Measurements from ENCODE around the gene DNAI1. TPM values are rescaled to one million over a fixed set of nuclear protein-coding genes. Genes with fewer than 3 reads are reported as not detected.
A peak's percentile ranks its signal among the peaks of the same experiment; 100 is the strongest.
"Not testable (repeated sequence)": the region's sequence is repeated elsewhere in the genome, so short reads cannot be mapped to it uniquely, and the experiment has no call there.

DNAI1 gene
- total RNA-seq, 1 donor from 2014 or later = 0.52 TPM

DNA sequence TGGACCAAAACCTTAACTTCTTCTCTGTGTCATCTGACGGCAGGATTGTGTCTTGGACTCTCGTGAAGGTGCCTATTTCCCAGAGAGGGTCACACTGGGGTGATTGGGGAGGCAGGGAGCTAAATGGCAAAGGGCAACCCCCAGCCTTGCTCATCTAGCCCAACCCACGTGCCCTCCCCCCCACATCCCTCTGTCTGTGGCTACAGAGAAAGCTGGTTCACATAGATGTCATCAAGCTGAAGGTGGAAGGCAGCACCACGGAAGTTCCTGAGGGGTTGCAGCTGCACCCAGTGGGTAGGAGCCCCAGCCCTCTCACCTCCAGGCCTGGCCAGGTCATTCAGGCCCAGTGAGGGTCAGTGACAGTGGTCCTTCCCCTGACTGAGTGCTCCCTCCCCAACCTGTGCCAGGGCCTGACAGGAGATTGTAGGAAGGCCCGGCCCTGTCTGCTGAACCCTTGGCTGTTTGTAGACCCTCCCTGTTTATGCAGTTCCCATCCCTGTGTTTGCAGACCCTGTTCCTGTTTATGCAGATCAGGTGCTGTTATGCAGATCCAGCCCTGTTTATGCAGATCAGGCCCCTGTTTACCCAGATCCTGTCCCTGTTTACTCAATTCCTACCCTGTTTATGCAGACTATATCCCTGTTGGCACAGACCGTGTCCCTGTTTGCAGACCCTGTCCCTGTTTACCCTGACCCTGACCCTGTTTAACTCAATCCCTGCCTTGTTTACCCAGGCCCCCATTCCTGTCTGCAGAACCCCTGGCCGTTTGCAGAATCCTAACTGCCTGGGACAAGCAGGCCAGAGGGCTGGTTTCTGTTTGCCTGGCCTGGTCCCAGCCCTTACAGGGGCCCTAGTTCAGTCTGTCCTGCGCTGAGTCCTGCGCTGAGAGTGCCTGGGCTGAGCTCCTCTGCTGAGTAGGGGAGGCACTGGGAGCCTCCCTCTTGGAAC is 53.8 kb downstream of the DNAI1 start:
- no peak for DNase-seq (ENCODE audit: low spot score)

DNA sequence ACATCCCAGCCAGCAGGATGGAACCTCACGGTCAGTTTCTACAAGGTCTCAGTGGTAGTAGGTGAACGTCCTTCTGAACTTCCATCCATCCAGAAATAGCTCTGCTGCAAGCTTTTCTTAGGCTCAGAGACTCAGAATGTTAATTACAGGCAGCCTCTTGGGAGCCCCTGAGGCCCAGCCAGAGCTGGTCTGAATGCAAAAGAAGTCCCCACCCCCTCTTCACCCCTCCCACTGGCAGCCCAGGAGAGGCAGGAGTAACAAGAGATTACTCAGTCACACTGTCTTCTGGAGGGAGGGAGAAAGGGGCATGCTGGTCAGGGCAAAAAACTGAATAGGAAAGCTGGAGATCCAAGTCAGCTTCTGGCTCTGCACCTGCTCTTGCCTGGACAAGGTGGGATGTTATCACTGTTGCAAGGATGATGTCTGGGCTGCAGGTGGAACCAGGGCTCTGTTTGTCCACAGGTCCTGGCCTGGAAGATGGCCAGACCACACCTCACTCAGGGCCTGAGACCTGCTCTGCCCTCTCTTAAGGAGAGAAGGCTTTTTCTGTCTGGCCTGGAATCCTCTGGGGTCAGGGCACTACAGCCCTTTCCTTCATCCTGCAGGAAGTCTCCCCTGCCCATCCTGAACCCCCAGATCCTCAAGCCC is 55.1 kb downstream of the DNAI1 start:
- no peak for DNase-seq (ENCODE audit: low spot score)

DNA sequence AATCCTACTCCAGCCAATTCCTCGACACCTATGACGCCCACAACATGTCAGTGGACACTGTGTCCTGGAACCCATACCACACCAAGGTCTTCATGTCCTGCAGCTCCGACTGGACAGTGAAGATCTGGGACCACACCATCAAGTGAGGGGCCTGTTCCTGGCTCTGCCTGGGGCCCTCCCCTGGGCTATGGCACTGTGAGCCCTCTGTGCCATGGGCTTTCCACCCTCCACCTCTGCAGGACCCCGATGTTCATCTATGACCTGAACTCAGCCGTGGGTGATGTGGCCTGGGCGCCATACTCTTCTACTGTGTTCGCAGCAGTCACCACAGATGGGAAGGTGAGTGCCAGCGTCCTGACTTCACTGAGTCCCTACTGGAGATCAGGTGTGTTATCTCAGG is 55.8 kb downstream of the DNAI1 start:
- DNase-seq (ENCODE audit: low spot score) = no peak

DNA sequence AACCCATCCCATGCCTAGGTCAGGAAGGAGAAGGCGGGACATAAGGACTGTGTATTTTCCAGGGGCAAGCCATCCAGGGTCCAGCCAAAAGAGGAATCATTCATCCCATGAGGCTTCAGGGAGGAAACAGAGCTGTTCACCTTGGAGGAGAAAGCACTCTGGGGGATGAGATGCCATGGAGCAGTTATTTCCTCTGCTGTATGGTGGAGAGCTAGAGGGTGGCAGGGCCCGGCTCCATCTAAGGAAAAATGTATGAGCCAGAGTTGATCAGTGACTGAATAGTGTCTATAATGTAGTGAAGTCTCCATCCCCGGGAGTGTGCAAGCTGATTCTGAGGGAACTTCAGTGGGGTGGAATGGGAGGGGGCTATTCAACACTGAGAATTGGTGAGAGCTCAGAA is 56.2 kb downstream of the DNAI1 start:
- DNase-seq (ENCODE audit: low spot score) = no peak

DNA sequence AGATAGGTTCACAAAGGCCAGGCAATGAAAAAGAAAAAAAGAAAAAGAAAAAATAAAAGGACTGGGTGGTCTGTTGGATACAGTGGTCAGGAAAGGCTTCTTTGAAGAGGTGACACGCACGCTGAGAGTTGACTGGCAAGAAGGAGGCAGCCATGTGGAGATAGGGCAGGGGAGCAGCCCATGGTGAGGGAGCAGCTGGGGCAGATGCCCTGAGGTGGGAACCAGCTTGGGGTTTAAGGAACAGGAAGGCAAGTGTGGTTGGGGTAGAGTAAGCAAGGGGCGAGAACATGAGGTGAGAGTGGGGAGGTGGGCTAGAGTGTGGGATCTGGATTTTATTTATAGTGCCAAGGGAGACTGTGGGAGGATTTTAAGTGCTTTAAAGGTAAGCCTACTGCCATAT is 57.4 kb downstream of the DNAI1 start:
- DNase-seq (ENCODE audit: low spot score) = no peak

DNA sequence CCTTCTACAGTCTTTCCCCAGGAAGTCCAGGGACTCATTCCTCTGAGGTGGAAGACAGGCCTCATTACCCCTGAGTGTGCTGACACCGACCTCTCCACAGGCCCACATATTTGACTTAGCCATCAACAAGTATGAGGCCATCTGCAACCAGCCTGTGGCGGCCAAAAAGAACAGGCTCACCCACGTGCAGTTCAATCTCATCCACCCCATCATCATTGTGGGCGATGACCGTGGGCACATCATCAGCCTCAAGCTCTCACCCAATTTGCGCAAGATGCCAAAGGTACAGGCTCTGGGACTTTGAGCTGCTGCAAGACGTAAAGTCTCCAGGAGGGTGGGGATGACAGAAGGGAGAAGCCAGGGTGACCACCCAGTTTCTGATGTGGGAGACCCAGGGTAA is 58.6 kb downstream of the DNAI1 start:
- no peak for DNase-seq (ENCODE audit: low spot score)

DNA sequence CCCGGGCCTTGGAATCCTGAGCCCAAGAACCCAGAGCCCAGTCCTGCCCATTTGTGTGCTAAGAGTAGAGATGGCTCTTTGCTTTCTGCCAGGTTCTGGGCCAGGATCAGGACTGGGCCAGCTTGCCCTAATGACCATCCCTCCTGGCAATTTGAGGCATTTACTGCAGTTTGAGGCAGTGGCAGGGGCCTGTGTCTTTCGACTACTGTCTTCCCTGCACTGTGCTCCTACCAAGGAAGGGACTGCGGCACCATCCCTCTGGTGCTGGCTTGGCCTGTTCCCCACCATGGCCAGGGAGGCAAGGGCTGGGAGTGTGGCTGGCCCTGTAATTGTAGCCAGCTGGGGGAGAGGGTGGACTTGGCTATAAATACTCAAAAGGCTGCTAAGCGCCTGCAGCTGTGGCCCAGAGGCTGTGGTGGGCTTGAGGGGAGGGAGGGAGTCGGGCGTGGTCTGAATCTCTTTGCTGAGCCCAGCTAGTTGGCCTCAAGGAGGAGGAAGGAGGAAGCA is 59.6 kb downstream of the DNAI1 start:
- no peak for DNase-seq (ENCODE audit: low spot score)

DNA sequence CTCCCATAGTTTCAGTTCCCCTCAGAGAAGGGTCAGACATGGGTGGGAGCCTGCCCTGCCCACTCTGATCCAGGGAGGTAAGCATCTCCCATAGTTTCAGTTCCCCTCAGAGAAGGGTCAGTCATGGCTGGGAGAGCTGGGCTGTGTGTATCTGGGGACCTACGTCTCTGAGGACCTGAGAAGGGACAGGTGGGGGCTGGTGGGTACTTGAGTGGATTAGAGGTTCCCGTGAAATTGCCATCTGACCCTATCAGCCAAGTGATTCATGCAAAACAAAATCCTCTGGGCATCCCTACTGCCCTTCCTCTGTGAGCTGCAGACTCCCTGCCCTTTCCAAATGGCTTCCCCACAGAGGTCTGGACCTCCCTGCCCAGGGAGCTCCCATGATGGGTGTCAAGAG is 60.3 kb downstream of the DNAI1 start:
- DNase-seq (ENCODE audit: low spot score) = no peak

DNA sequence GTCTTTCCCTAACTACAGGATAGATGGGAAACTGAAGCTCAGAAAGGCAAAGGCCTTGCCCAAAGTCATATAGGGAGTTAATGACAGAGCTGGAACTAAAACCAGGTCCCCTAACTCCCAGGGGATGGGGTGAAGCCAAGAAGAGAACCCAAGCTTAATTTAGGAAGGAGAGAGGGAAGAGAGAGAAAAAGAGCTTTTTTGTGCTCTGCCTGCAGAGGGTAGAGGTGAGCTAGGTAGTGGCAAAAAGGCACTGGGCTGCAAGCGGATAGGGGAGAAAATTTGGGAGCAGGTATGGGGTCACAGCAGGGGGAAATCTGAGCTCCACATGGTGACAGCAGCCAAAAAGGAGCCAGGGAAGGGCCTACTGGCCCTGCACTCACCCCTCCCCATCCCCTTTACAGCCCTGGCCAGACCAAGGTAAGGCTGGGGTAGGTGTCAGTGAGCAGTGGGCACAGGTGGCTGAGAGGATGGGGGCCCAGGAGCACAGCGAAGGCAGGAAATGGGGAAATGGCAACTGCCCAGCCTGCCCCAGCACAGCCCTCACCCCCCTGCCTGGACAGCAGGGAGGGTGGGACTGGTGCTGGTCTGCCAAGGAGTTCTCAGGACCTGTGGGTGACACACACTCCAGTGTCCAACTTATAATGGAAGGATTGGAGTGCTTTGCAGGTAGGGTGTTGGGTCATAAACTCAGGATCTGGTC is 60.9 kb downstream of the DNAI1 start:
- no peak for DNase-seq (ENCODE audit: low spot score)

DNA sequence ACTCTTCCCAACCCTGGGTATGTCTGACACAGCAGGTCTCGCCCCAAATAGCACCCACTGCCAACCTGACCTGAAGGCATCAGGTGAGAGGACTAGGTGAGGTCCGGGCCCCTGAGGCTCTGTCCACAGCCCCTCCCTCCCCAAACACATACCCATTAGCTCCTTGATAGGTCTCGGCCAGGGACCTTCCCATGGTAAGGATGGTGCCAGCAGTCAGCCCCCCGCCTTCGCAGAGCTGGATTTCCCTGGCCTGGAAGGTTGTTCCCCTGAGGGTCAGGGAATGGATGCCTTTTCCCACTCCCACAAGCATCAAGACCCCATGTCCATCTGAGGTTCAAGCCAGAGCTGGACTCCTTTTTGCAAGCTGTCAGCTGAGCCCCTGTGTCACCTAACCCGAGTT is 61.5 kb downstream of the DNAI1 start:
- no peak for DNase-seq (ENCODE audit: low spot score)

DNA sequence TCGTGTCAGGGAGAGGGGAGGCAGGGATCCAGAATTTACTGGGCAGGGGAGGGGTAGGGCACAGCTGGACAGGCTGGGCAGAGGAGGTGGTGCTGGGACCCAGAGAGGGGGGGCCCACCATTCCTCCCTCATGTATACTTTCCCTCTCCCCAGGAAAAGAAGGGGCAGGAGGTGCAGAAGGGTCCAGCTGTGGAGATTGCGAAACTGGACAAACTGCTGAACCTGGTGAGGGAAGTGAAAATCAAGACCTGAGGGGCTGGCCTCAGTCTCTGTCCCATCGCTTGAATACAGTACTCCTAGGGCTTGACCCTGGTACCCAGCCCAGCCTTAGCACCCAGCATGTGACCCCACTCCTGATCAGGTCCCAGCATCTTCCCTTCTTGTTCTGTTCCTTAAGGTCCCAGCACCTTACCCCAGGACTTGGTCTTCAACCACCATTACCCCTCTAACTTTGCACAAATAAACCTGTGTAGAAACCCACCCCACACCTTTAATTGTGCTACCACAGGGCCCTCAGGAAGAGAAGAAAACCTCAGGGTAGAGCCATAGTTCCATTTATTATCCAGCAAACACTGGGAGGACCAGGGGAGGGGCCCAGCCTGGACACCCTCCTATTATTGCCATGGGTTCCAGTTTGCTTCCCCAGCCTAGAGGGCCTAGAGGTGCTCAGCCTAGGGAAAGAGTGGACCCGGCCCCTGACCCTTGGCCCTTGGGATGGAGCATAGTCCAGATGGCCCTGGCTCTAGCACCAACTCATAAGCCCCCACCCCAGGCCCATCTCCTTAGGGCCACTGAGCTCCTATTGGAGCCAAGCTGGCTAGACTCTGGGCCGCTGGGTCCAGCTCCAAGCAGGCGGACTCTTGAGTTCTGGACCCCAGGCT is 62.1 kb downstream of the DNAI1 start:
- no peak for DNase-seq (ENCODE audit: low spot score)

DNA sequence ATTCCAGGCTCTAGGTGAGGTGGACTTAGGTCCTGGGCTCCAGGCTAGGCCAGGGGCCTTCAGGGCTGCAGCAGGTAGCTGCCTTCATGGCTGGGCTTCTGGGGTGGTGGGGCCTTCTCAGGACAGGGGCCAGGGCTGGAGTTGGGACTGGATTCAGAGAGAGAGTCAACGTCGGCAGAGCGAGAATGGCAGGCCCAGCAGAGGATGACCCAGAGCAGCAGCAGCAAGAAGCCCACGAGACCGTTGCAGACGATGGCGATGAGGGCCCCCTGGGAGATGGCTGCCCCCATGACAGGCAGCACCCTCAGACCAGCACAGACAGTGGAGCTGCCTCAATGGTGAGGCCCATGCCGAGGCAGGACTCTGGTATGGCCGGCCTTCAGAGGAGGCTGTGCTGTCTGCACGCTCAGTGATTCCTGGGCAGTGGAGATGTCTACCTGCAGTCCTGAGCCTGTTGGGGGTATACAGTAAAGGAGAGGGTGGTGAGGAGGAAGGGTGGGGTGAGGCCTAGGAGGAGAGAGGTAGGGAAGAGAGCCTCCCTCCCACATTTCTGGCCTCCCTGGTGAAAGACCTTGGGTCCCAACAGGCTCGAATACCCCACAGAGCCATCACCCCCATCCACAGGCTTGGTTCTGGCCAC is 62.9 kb downstream of the DNAI1 start:
- no peak for DNase-seq (ENCODE audit: low spot score)

DNA sequence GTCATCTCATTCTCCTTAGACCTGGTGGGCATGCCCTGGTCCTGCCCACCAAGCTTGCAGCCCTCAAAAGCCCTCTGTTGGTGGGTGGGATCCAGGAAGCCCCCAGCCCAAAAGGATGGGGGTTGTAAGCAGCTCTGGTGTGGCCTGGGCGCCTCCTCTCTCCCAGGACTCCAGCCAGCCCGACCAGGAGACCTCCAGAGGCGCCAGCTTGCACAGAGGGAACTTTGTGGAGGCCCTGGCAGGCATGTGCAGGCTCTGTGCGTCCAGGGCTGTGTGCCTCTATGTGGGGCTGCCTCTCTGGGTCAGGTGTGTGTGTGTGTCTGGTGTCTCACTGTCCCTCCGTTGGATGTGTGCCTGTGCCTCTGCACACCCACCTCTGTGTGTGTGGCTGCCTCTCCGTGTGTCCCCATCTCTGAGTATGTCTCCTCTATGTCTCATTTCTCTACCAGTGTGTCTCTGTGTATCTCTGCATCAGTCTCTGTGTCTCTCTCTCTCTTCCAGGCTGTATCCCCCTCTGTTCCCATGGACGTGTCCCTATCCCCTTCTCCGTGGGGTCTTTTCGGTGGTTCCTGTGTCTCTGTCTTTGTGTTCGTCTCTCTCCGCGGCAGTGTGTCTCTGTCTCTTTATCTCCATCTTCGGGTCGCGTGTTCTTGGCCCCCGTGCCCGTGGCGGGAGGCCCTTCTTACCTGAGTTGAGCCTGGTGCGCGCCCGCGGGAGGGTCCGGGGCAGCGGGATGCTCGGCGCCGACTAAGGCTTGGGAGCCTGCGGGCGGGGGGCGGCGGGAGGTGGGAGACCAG is 63.7 kb downstream of the DNAI1 start:
- DNase-seq (ENCODE audit: low spot score) = no peak

DNA sequence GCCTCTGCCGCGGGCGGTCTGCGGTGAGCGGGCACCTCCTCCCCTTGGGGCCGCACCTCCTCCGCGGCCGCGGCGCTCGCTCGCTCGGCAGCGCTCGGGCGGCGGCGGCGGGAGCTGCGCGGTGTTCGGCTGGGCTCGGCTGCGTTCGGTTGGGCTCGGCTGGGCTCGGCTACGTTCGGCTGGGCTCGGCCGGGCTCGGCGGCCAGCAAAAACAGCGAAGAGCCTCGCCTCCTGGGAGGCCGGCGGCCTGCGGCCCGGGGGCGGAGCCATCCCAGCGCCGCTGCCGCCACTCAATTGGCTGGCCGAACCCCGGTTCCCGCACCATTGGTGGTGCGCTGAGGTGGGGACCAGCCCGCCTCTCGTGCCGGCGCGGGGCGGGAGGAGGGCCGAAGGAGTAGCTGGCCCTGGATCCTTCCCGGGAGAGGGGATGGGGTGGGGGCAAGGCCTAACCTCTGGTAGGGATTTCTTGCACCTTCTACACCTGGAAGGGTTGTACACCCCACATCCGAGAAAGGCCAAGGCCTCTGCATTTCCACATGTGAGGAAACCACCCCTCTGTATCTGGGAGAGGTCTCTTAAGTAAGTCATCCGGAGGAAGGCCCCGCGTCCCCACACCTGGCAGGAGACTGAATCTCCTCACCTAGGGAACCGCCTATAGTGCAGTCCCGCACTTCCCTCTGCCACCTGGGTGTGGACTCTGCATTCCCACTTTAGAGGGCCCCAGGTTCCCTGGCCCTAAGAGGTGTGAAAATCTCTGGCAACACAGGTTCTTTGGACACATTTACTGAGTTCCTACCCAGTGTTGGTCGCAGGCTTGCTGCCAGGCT is 64.6 kb downstream of the DNAI1 start, which contains the start of gene ENHO:
ENHO (minus strand) TSS at position 20 of the 827 bp plus-strand sequence. CDS start 1,295 bp downstream, outside the sequence.
- peak; percentile 90 for DNase-seq (ENCODE audit: low spot score)

DNA sequence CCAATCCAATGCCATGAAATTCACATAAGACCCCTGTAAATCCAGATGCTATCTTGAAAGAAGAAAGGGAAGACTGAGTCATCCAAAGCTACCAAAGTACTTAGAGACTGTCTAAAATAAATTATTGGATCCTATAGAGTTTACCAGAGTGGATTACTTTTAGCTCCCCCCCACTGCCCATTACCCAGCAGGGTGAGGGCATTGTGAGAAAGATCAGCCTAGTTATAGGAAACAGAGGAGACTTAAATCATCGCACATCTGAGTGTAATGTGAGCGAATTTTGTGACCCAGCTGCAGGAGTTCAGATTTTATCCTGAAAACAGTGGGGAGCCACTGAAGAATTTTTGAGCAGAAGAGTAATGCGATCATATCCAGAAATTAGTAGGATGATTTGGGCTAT is 65.7 kb downstream of the DNAI1 start:
- no peak for DNase-seq (ENCODE audit: low spot score)

DNA sequence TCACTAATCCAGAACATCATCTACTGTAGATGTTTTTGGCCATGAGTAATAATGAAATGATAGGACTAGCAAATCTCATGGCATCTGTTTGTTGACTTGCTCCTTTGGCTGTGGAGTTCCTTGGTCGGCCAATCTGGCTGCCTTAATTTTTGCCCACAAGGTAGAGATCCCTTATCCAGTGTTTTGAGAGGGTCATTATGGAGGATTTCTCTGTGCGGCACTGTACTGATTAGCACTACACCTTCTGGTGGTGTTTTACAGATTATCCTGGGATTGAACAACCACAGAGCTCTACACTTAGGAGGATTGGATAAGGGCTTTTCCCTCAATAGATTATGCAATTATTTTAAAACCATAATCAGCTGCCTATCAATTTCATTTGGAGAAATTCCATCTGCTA is 67.4 kb downstream of the DNAI1 start:
- DNase-seq (ENCODE audit: low spot score) = no peak

DNA sequence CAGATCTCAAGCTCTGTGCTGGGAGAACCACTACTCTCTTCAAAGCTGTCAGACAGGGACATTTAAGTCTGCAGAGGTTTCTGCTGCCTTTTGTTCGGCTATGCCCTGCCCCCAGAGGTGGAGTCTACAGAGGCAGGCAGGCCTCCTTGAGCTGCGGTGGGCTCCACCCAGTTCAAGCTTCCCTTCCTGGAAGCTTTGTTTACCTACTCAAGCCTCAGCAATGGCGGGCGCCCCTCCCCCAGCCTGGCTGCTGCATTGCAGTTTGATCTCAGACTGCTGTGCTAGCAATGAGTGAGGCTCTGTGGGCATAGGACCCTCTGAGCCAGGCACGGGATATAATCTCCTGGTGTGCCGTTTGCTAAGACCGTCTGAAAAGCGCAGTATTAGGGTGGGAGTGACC is 73.4 kb downstream of the DNAI1 start:
- DNase-seq (ENCODE audit: low spot score) = not testable (repeated sequence)

DNA sequence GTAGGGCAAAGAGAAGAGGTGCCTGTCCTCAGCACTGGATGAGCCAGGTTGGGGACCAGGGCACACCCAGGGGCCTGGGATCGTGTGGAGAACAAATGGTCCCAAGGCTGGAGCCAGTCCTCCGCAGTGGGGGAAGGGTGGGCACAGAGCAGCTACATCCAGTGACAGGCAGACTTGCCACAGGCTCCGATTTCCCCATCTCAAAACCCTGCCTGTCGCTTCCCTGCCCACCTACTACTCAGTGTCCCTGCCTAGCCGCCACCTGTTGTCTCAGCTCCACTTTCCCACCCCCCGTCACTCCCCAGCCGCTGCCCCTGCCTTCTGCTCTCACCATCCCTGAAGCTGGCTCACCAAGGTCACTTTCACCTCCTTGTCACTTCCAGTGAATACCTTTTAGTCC is 78.1 kb downstream of the DNAI1 start:
- no peak for DNase-seq (ENCODE audit: low spot score)

DNA sequence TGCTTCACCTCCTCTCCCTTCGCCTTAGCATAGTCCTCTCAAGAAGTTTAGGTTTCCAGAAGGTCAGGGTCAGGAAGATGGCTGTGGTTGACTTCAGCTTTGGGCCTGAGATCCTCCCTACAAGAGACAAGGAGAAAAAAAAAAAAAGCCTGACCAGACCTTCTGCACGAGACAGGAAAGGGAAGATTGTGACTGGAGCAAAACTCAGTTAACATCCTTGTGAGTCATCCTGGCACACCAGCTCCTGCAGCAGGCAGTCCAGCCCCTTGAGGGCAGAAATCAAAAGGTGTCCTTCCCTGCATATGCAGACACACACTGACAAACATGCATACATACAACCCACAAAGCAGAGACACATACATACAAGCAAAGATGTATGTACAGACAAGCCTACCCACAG is 82.2 kb downstream of the DNAI1 start:
- DNase-seq (ENCODE audit: low spot score) = peak; percentile 37

Data from mucosa of gallbladder (tissue), 1 donor.